ENCODE measurements around the gene ORM2.

DNA sequence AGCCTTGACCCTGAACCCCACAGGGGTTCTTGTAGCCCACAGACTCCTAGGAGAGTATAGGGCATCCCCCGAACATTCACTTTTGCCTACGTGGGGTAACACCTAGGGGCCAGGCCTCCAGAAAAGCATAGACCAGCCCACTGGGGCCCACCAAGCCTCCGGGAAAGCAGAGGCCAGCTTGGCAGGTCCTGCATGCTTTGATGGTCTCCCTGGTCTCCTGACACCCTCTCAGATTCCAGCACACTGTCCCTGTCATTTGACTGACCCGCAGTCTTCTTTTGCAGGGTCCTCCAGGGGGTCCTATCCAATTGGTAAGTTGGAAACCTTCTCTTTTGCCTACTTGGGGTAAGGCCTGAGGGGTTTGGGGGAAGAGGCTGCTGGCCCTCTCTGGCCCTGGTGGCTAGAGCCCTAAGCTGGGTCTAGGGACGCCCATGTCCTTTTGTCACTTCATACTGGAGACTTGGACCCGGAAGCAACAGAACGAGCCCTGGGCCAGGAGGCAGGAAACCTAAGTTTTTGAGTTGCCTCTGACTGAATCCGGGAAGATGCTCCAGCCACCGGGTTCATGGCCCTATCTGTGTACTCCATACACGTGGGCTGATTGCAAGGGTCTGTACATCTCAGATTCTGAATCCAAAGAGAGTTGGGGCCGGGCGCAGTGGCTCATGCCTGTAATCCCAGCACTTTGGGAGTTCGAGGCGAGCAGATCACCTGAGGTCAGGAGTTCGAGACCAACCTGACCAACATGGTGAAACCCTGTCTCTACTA lies 27.7 kb upstream of the ORM2 start:
- TF ChIP-seq POLR2A (IDR thresholded peaks at IDR 0.05) (no peak), CTCF (IDR thresholded peaks at IDR 0.05) (no peak)

All from suprapubic skin (tissue), 3 donors.